ENCODE results near the gene PDE4D.

Gene PDE4D

DNA sequence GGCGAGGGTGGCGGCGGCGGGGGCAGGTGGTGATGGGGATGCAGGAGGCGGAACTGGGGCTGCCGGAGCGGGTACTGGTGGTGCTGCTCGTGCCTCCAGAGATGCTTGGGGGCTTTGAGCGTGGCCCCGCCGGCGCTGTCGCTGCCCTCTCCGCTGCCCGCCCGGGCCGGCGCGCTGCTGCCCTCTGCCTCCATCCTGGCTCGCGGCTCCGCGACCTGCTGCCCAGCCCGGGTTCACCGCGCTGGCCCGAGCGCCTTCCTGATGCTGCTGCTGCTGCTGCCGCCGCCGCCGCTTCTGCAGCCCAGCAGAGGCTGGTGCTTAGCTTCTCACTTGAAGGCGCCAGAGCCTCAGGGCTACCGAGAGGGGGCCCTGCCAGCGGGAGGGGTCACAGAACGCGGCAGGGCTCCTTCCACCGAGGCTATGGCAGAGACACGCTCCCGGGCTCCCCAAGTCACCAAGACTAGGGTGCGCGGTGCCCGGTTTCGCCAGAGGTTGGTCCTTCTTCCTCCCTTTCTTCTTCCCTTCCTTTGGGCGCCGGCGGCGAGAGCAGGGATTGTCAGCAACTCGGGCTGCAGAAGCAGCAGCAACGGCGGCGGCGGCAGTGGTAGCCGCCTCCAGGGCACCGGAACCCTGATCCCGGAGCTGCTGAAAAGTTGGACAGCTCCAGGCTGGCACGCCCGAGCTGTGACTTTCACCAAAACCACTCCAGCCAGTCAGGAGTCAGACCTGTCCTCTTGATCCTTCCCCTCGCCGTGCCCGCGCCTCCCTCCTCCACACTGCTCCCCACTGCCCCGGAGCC is at the start of gene PDE4D:
TSS of gene PDE4D (minus strand) at position 298 of the 799 bp plus-strand sequence.
- DNase-seq (ENCODE audit: low read depth, low spot score) = peak; percentile 47
- Histone ChIP-seq H3K4me1 (ENCODE audit: insufficient read depth, insufficient read length) (peaks cover 2% of the 10 kb centered on the region), H3K9ac (ENCODE audit: insufficient read length, low read depth) (no peak within 1 kb of the TSS), H3K4me3 (ENCODE audit: insufficient read length, low read depth) (peak within 1 kb of the TSS; percentile 40), H3K36me3 (ENCODE audit: insufficient read depth, insufficient read length, low read length) (no peaks in the 10 kb centered on the region), H3K27me3 (ENCODE audit: insufficient read depth, insufficient read length) (peaks cover 53% of the 10 kb centered on the region), H3K9me3 (ENCODE audit: insufficient read depth, low read length) (no peaks in the 10 kb centered on the region)
- TF ChIP-seq SUZ12 (IDR thresholded peaks at IDR 0.05; ENCODE audit: extremely low read depth, insufficient read depth, insufficient read length) (no peak), YY1 (IDR thresholded peaks at IDR 0.05; ENCODE audit: insufficient read depth, insufficient read length) (no peak), ZNF274 (IDR thresholded peaks at IDR 0.05; ENCODE audit: low read depth, low read length) (no peak)

DNA sequence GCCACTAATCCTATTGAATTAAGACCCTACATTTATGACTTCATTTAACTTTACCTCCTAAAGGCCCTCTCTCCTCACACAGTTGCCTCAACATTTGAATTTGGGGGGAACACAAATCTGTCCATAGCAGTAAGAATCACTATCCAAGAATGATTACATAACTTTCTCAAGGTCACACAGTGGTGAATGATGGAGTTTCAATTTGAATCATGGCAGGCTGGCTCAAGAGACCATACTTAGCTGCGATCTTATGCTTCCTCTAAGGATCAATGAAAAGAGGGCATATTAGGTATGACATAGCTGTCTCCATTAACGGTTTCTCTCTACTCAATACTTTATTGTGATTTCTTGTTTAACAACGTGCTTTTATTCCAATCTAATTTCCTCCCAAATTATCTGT is 44.1 kb upstream of the PDE4D start:
- Histone ChIP-seq H3K27me3 (ENCODE audit: insufficient read depth, insufficient read length) (no peaks in the 10 kb centered on the region), H3K9me3 (ENCODE audit: insufficient read depth, low read length) (no peaks in the 10 kb centered on the region), H3K4me1 (ENCODE audit: insufficient read depth, insufficient read length) (no peaks in the 10 kb centered on the region), H3K4me3 (ENCODE audit: insufficient read length, low read depth) (no peak overlapping the region), H3K36me3 (ENCODE audit: insufficient read depth, insufficient read length, low read length) (no peaks in the 10 kb centered on the region), H3K9ac (ENCODE audit: insufficient read length, low read depth) (no peak overlapping the region)
- TF ChIP-seq SUZ12 (IDR thresholded peaks at IDR 0.05; ENCODE audit: extremely low read depth, insufficient read depth, insufficient read length) = no peak
- TF ChIP-seq ZNF274 (IDR thresholded peaks at IDR 0.05; ENCODE audit: low read depth, low read length) = no peak
- no peak for DNase-seq (ENCODE audit: low read depth, low spot score)

DNA sequence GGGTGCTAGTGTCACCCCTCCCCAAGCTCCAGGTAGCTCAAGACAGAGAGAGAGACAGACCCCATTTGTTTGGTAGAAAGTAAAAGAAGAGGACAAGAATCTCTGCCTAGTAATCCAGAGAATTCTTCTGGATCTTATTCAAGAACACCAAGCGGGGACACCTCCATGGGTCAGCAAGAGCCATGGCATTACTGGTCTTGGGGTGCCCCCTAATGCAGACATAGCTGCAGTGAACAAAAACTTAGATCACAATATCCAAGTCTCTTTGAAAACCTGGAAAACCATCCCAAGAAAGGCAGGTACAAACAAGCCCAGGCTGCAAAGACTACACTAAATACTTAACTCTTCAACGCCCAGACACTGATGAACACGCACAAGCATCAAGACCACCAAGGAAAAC is 29.9 kb upstream of the PDE4D start:
- no peak for TF ChIP-seq YY1 (IDR thresholded peaks at IDR 0.05; ENCODE audit: insufficient read depth, insufficient read length)
- no peak for TF ChIP-seq SUZ12 (IDR thresholded peaks at IDR 0.05; ENCODE audit: extremely low read depth, insufficient read depth, insufficient read length)
- no peak for TF ChIP-seq ZNF274 (IDR thresholded peaks at IDR 0.05; ENCODE audit: low read depth, low read length)
- no peak for DNase-seq (ENCODE audit: low read depth, low spot score)
- H3K9me3 ChIP-seq (ENCODE audit: insufficient read depth, low read length) = no peaks in the 10 kb centered on the region
- H3K4me1 ChIP-seq (ENCODE audit: insufficient read depth, insufficient read length) = no peaks in the 10 kb centered on the region
- H3K4me3 ChIP-seq (ENCODE audit: insufficient read length, low read depth) = no peak overlapping the region
- no peaks in the 10 kb centered on the region for H3K27me3 ChIP-seq (ENCODE audit: insufficient read depth, insufficient read length)
- H3K36me3 ChIP-seq (ENCODE audit: insufficient read depth, insufficient read length, low read length) = no peaks in the 10 kb centered on the region
- H3K9ac ChIP-seq (ENCODE audit: insufficient read length, low read depth) = no peak overlapping the region

DNA sequence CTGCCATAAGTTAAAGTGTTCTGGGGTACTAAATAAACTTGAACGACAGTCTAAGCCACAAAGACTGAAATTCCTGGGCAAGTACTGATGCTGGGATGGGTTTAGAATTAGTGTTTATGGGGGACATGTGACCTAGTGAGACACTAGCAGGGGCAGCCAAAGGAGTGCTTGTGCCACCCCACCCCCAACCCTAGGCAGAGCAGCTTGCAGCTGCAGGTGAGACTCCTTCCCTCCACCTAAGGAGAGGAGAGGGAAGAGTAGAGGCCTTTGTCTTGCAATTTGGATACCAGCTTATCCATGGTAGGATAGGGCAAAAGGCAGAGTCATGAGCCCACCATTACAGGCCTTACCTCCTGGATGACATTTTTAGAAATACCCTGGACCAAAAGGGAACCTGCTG is 28.7 kb upstream of the PDE4D start:
- no peak overlapping the region for H3K4me3 ChIP-seq (ENCODE audit: insufficient read length, low read depth)
- no peaks in the 10 kb centered on the region for H3K9me3 ChIP-seq (ENCODE audit: insufficient read depth, low read length)
- no peaks in the 10 kb centered on the region for H3K36me3 ChIP-seq (ENCODE audit: insufficient read depth, insufficient read length, low read length)
- TF ChIP-seq SUZ12 (IDR thresholded peaks at IDR 0.05; ENCODE audit: extremely low read depth, insufficient read depth, insufficient read length) (no peak), YY1 (IDR thresholded peaks at IDR 0.05; ENCODE audit: insufficient read depth, insufficient read length) (no peak), ZNF274 (IDR thresholded peaks at IDR 0.05; ENCODE audit: low read depth, low read length) (no peak)
- H3K27me3 ChIP-seq (ENCODE audit: insufficient read depth, insufficient read length) = no peaks in the 10 kb centered on the region
- no peak overlapping the region for H3K9ac ChIP-seq (ENCODE audit: insufficient read length, low read depth)
- no peaks in the 10 kb centered on the region for H3K4me1 ChIP-seq (ENCODE audit: insufficient read depth, insufficient read length)
- DNase-seq (ENCODE audit: low read depth, low spot score) = no peak

DNA sequence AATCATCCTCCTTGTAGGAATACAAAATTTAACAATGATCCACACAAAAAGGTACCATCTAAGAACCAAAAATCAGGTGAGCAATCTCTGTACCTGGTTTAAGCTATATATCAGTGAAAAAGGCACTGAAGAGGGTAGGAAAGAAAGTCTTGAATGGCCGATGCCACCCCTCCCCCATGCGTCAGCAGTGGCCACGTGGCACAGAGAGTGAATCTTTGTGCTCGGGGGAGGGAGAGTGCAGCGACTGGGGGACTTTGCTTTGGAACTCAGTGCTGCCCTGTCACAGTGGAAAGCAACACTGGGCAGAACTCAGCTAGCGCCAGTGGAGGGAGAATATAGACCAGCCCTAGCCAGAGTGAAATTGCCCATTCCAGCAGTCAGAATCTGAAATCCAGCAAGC is 28.3 kb upstream of the PDE4D start:
- no peak overlapping the region for H3K9ac ChIP-seq (ENCODE audit: insufficient read length, low read depth)
- no peaks in the 10 kb centered on the region for H3K9me3 ChIP-seq (ENCODE audit: insufficient read depth, low read length)
- no peak for DNase-seq (ENCODE audit: low read depth, low spot score)
- no peaks in the 10 kb centered on the region for H3K4me1 ChIP-seq (ENCODE audit: insufficient read depth, insufficient read length)
- H3K4me3 ChIP-seq (ENCODE audit: insufficient read length, low read depth) = no peak overlapping the region
- TF ChIP-seq YY1 (IDR thresholded peaks at IDR 0.05; ENCODE audit: insufficient read depth, insufficient read length) (no peak), ZNF274 (IDR thresholded peaks at IDR 0.05; ENCODE audit: low read depth, low read length) (no peak)
- no peaks in the 10 kb centered on the region for H3K27me3 ChIP-seq (ENCODE audit: insufficient read depth, insufficient read length)
- H3K36me3 ChIP-seq (ENCODE audit: insufficient read depth, insufficient read length, low read length) = no peaks in the 10 kb centered on the region

DNA sequence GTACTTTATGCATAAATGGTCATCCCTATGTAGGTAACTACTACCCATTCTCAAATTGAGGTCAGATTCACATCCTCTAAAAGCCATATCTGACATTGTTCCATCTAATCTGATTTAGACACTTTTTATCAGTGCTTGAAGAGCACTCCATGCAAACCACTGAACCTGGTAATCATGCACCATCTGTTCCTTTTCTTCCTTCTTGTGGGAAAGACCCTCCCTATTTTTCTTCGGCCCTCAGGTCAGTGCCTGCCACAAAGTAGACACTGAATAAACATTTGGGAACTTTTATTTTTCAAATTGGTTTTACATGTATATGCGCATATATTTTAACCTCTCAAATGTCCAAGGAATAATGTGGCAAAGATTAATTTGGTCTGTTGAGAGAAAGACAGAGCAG is 26.0 kb upstream of the PDE4D start:
- Histone ChIP-seq H3K36me3 (ENCODE audit: insufficient read depth, insufficient read length, low read length) (no peaks in the 10 kb centered on the region), H3K4me1 (ENCODE audit: insufficient read depth, insufficient read length) (no peaks in the 10 kb centered on the region), H3K4me3 (ENCODE audit: insufficient read length, low read depth) (no peak overlapping the region), H3K9me3 (ENCODE audit: insufficient read depth, low read length) (no peaks in the 10 kb centered on the region), H3K27me3 (ENCODE audit: insufficient read depth, insufficient read length) (no peaks in the 10 kb centered on the region), H3K9ac (ENCODE audit: insufficient read length, low read depth) (no peak overlapping the region)
- TF ChIP-seq ZNF274 (IDR thresholded peaks at IDR 0.05; ENCODE audit: low read depth, low read length) (no peak), SUZ12 (IDR thresholded peaks at IDR 0.05; ENCODE audit: extremely low read depth, insufficient read depth, insufficient read length) (no peak), YY1 (IDR thresholded peaks at IDR 0.05; ENCODE audit: insufficient read depth, insufficient read length) (no peak)
- DNase-seq (ENCODE audit: low read depth, low spot score) = no peak

DNA sequence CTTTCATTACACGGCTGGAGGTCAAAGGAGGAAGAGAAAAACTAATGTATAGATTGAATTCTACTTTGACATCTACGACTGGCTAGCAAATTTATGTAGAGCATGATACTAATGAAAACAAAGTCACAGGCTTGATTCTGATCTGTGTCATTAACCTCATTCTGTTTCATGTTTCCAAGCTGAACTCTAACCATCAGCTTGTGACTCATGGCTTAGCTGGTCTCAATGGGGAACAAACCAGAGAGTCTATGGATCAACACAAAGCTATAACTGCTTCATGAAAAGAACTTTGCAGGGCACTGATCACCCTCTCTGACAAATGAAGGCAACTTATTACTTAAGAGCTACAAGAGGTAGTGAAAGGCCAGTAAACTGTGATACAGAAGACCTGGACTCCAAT is 23.6 kb upstream of the PDE4D start:
- H3K36me3 ChIP-seq (ENCODE audit: insufficient read depth, insufficient read length, low read length) = no peaks in the 10 kb centered on the region
- H3K27me3 ChIP-seq (ENCODE audit: insufficient read depth, insufficient read length) = no peaks in the 10 kb centered on the region
- H3K4me3 ChIP-seq (ENCODE audit: insufficient read length, low read depth) = no peak overlapping the region
- no peak overlapping the region for H3K9ac ChIP-seq (ENCODE audit: insufficient read length, low read depth)
- H3K9me3 ChIP-seq (ENCODE audit: insufficient read depth, low read length) = no peaks in the 10 kb centered on the region
- no peaks in the 10 kb centered on the region for H3K4me1 ChIP-seq (ENCODE audit: insufficient read depth, insufficient read length)
- no peak for DNase-seq (ENCODE audit: low read depth, low spot score)
- no peak for TF ChIP-seq ZNF274 (IDR thresholded peaks at IDR 0.05; ENCODE audit: low read depth, low read length)
- TF ChIP-seq SUZ12 (IDR thresholded peaks at IDR 0.05; ENCODE audit: extremely low read depth, insufficient read depth, insufficient read length) = no peak
- no peak for TF ChIP-seq YY1 (IDR thresholded peaks at IDR 0.05; ENCODE audit: insufficient read depth, insufficient read length)

Measured in NT2/D1 (cell line).